GM12864 (cell line): ENCODE data around the gene POLR1G.
A peak's percentile ranks its signal among the peaks of the same experiment; 100 is the strongest.

Experiments used
- DNase-seq: peaks from one replicate; pipeline ENCODE4 v3.0.0-alpha.2; 2011; ENCODE audit warnings: low read depth
- H3K4me3 ChIP-seq: 2 replicates; pipeline ENCODE4 v1.5.1; 2011; ENCODE audit warnings: mild to moderate bottlenecking, low read depth, low read length, control low read depth
- TF ChIP-seq, protein P1 (sequence below): IDR thresholded peaks from 2 replicates; pipeline ENCODE4 v1.5.1; 2011; ENCODE audit warnings: low read depth, mild to moderate bottlenecking, moderate library complexity, low read length, control low read depth, inconsistent platforms; ENCODE audit errors: missing control alignments

Gene POLR1G

DNA sequence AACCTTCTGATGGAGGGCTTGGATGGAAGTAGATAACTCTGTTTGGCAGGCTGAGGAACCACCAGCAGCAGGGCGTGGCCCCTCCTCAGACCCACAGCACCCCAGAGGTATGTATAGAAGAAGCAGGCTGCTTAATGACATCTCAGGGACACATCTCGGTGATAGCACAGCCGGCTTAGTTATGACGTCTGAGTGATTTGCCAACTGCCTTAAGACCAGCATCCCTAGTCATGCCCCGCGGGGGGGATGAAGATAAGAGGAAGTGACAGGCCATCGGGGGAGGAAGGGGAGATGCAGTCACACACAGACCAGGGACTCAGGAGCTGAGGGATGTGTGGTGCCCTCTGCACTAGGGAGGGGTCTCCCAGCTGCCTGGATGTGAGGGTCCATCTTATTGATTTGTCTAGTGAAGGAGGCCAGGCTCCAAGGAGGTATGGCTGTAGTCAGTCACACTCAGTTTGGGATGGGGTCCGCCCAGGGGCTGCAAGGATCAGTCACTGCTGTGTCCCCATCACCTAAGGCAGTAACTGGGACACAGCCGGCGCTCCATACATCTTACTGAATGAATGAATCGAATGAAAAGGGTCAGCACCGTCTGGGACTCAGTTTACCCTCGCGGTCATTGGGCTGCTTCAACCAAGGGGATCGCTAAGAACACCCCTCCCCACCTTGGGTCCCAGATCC lies 36.5 kb downstream of the POLR1G start:
- H3K4me3 ChIP-seq: peak overlapping the region; percentile 55
- DNase-seq: no peak
- TF ChIP-seq, protein P1, sequence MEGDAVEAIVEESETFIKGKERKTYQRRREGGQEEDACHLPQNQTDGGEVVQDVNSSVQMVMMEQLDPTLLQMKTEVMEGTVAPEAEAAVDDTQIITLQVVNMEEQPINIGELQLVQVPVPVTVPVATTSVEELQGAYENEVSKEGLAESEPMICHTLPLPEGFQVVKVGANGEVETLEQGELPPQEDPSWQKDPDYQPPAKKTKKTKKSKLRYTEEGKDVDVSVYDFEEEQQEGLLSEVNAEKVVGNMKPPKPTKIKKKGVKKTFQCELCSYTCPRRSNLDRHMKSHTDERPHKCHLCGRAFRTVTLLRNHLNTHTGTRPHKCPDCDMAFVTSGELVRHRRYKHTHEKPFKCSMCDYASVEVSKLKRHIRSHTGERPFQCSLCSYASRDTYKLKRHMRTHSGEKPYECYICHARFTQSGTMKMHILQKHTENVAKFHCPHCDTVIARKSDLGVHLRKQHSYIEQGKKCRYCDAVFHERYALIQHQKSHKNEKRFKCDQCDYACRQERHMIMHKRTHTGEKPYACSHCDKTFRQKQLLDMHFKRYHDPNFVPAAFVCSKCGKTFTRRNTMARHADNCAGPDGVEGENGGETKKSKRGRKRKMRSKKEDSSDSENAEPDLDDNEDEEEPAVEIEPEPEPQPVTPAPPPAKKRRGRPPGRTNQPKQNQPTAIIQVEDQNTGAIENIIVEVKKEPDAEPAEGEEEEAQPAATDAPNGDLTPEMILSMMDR: no peak

DNA sequence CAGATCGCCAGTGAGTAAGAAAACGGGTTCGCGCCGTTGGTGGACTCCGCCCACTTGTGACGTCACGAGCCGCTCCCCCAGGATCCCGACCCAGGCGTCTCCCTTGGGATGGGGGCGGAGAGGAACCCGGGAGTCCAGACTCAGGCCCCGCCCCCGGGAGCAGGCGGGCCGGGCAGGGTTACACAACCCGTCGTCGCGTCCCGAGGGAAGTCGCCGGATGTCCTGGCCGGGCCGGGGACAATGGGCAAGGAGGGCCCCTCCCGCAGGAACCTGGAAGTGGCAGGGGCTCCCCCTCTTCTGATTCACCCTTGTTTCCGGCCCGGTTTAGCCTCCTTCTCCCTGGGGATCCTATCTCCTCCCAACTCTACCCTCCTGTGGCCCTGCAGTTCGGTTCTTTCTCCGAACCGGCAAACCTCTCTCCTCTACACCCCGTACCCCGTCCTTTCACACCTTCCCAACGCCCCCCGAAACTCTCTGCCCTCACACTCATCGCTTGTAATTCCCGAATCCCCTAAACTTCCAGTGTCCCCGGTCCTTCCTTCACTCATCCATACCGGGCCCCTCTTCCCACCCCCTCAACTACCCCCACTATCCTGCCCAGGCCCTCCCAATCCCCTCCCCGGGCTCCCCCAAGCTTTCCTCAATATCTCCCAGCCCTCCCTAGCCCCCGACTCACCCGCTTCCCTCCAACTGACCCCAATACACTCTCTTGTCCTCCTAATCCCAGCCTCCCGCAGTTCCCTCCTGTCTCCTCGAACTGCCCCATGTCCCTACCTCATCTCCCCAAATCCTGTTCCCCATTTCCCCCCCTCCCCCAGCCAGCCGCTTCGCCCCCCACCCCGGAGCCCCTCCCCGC lies 37.2 kb downstream of the POLR1G start:
- TF ChIP-seq, protein P1: no peak
- peak overlapping the region; percentile 55 for H3K4me3 ChIP-seq
- no peak for DNase-seq

DNA sequence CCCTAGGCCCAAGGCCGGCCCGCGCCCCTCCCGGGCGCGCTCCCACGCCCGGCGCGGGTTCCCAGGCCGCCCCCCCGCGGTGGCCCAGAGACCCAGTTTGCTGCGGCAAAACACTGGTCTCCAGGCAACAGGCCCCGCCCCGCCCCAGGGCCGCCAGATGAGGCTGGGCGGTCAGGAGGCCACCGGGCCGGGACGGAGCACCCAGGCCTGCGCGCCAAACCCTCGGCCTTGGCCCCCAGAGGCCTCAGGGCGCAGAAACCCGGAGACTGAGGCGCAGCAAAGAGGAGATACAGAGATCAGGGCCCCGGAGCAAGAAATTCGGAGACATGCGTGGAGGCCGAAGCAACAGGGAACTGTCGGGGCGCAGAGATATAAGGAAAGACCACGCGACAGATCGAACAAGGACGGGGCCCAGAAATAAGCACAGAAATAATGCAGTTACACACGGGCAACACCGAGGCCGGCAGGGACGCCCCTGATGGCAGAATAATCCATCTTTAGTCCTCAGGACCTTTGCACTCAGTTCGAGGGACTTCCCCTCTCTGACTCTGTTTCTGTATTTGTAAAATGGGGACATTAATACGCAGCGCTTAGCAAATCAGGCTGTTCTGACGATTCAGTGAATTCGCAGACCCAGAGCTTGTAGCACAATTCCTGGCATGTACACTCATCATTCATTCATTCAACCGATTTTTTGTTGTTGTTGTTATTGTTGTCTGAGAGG lies 38.0 kb downstream of the POLR1G start:
- peak overlapping the region; percentile 52 for H3K4me3 ChIP-seq
- TF ChIP-seq, protein P1: peak; percentile 6
- DNase-seq: no peak

DNA sequence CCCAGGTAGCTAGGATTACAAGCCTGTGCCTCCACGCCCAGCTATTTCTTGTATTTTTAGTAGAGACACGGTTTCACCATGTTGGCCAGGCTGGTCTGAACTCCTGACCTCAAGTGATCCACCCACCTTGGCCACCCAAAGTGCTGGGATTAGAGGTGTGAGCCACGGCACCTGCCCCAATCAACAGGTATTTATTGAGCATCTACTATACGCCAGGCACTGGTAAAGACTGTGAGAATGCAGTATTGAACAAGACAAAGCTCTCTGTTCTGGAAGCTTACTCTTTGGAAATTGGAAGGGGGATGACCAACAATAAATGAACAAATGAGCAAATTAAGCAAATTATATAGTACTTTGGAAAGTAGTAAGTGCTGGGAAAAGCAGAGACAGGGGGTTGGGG lies 38.7 kb downstream of the POLR1G start:
- TF ChIP-seq, protein P1: no peak
- no peak overlapping the region for H3K4me3 ChIP-seq
- DNase-seq: no peak

DNA sequence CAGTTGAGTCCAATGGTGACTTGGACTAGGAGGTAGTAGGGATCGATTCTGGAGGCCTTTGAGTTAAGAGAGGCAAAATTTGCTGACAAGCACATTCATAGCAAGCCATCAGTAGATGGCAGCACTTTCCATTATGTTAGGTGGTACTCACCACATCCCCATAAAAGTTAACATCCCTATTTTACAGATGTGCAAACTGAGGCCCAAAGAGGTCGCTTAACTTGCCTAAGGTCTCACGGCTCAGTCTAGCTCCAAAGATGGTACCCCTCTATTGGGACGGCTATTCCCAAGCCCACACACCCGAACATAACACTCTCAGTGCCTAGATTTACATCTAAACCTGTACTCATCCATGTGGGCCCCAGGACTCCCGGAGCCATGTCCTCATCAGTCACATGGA lies 39.9 kb downstream of the POLR1G start:
- H3K4me3 ChIP-seq: no peak overlapping the region
- TF ChIP-seq, protein P1: peak; percentile 64
- no peak for DNase-seq

DNA sequence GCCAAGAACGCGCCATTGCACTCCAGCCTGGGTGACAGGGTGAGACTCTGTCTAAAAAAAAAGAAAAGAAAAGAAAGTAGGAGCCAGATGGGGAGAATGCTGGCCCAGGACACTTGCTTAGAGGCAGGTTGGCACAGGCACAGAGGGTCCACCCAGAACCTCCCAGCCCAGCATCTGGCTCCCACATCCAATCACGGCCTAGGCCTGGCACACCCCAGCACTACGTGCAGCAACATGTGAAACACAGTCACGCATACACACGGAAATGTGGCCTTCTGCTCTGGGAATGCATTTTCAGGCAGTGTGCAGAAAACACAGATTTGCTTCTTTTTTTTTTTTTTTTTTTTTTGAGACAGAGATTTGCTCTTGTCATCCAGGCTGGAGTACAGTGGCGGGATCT lies 40.5 kb downstream of the POLR1G start:
- TF ChIP-seq, protein P1: no peak
- H3K4me3 ChIP-seq: no peak overlapping the region
- no peak for DNase-seq
